Inferior parietal cortex (tissue), 1 donor: ENCODE measurements around the gene PNMT.
A peak's percentile ranks its signal among the peaks of the same experiment; 100 is the strongest.

Experiments used
- DNase-seq: peaks from one replicate; pipeline ENCODE4 v3.0.0-alpha.2; 2016; ENCODE audit errors: extremely low spot score

The PNMT gene, protein sequence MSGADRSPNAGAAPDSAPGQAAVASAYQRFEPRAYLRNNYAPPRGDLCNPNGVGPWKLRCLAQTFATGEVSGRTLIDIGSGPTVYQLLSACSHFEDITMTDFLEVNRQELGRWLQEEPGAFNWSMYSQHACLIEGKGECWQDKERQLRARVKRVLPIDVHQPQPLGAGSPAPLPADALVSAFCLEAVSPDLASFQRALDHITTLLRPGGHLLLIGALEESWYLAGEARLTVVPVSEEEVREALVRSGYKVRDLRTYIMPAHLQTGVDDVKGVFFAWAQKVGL

DNA sequence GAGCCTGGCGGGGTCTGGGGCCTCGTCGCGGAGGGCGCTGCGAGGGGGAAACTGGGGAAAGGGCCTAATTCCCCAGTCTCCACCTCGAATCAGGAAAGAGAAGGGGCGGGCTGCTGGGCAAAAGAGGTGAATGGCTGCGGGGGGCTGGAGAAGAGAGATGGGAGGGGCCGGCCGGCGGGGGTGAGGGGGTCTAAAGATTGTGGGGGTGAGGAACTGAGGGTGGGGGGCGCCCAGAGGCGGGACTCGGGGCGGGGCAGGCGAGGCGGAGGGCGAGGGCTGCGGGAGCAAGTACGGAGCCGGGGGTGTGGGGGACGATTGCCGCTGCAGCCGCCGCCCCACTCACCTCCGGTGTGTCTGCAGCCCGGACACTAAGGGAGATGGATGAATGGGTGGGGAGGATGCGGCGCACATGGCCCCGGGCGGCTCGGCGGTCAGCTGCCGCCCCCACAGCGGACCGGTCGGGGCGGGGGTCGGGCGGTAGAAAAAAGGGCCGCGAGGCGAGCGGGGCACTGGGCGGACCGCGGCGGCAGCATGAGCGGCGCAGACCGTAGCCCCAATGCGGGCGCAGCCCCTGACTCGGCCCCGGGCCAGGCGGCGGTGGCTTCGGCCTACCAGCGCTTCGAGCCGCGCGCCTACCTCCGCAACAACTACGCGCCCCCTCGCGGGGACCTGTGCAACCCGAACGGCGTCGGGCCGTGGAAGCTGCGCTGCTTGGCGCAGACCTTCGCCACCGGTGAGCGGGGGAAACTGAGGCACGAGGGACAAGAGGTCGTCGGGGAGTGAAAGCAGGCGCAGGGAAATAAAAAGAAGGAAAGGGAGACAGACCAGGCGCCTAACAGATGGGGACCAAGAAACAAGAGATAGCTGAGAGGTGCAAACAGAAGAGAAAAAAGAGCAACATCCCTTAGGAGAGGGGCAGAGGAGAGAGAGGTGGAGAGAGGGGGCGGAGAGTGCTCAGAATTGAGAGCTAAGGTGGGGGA lies at the start of gene PNMT:
Gene PNMT, plus strand, starts transcription at position 509 of the 980 bp plus-strand sequence. Its CDS starts 23 bp downstream, at position 532.
- no peak for DNase-seq

DNA sequence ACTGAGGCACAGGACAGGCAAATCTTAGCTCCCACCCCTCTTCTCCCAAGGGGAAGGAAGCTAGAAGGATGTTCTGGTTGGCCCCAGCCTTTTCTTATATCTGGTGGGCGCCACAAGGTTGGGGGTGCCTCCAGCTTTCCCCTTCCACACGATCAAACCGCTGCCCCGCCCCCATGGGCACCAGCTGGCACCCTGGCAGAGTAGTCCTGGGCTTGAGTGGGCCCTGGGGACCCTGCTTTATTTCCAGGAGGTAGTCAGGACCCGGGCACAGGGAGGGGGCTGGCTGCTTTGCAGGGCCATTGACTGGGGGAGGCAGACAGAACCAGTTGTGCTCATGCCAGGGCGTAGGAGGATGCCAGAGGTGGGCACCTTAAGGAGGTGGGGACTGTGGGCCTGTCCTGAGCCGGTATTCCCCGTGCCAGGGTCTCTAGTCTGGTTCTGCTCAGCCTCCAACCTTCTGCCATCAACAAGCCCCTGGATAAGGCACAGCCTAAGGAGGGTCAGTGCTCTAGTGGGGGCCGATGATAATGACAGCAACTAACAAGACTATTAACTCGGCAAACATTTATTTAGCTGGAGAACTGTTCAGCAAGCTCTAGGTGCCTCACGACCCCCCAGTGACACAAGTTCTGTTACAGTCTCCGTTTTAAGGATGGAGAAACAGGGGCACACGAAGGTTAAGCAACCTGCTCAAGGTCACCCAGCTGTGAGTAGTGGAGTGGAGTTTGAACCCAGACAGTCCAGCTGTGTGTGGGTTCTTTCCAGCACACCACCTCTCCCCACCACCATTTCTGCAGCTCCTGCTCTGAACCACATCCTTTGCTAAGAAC lies 49.1 kb upstream of the PNMT start:
- no peak for DNase-seq

DNA sequence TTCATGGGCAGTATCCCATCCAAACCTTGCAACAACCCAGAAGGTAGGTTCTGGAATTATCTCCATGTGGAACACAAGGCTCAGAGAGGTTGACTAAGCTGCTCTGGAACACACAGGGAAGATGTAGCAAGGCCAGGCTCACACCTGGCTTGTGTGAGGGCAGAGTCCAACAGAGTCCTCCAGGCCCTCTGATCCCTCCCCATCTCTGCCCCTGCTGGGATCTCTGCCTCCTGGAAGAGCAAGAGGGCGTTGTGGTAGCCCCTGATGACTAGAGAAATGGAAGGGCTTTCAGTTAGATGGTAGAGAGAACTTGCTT lies 48.5 kb upstream of the PNMT start:
- no peak for DNase-seq

DNA sequence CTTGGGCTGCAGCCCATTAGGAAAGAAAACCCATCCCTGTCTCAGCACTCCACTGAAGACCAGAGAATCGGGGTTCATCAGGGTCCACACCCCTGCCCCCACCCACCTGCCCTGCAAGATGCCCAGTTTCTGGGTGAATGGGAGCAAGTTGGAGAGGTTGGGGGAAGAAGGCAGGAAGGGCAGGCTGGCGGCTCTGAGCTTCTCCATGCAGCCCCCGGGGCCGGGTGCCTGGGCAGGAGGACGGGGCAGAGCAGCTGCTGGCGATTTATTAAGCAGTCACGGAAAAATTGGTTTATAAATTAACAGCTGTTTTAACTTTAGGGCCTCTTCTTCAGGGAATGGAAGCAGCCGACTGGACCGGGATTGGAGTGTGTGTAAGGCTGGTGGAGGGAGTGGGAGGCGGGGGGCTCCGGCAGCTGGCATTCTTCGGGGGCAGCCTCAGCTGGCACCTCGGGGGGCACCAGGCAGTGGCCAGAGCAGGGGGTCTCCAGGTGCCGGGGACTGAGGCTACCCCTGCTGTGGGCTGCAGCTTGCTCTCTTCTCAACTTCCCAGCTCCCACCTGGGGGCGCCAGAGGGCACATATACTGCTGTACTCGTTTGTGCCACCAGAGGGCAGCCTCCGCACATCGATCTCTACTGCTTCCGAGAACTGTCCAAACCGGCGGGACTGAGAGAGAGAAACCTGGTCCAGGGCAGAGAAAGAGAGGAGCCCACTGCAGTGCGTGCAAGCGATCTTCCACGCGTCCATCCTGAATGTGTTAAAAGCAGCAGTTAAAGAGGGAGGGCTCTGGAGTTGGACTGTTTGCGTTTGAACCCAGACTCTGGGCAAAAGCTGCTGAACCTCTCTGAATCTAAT lies 46.5 kb upstream of the PNMT start:
- peak; percentile 94 for DNase-seq

DNA sequence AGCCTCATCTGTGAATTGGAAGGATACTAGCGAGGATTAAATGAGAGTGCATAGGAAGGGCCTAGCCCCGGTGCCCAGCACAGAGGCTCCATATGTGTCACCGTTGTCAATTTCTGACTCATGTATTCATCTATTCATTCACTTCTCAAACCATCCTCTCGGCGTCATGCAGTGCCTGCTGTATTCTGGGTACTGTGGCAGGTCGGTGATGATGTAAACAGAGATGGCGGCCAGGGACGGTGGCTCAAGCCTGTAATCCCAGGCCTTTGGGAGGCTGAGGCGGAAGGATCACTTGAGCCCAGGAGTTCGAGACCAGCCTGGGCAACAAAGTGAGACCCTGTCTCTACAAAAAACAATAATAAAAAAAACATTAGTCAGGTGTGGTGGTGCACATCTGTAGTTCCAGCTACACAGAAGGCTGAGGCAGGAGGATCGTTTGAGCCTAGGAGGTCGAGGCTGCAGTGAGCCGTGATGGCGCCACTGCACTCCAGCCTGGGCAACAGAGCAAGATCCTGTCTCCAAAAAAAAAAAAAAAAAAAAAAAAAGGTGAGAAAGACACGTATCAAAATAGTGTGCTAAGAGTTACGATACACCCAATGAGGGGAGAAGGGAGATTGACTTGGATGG lies 45.8 kb upstream of the PNMT start:
- no peak for DNase-seq

DNA sequence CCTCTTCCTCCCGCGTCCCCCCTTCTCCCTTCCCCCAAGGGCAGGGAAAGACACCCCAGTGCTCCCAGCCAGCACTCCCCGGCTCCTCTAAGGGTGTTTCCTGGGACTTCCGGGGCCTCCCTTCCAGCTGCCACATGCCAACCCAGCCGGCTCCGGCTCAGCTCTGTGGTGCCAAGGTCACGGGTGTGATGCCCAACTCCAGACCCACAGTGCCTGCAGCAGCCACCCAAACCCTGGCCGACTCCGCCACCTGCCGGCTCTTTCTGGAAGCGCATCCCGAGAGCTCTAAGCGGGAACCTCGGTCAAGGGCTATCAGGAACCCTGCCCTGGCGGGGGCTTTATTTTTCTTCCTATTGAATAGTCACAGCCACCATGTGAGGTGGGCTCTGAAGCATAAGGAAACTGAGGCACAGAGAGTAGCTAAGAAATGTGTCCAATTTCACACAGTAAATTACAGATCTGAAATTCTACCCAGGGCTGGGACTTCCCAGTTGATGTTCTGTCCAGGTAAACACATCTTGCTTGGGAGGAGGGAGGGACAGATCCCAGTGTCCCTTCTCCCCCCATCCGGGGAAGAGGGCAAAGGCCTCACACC lies 44.8 kb upstream of the PNMT start:
- DNase-seq: peak; percentile 88

DNA sequence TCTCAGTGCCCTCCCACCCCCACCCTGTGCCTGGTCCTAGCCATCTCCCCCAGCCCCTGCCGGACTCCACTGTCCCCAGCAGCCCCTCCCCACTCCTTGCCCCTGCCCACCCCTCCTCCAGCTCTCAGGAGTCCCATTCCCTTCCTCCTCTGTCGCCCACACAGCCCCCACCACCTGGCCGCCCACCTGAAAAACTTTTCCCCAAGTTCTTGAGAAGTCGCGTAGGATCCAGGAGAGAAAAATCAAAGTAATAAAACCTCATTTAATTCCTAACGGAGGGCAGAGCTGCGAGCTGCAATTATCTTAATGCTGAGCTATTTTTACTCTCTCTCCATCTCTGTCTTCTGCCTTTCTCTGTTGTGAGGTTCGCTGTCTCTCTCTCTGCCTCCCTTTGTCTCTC lies 43.9 kb upstream of the PNMT start:
- no peak for DNase-seq

DNA sequence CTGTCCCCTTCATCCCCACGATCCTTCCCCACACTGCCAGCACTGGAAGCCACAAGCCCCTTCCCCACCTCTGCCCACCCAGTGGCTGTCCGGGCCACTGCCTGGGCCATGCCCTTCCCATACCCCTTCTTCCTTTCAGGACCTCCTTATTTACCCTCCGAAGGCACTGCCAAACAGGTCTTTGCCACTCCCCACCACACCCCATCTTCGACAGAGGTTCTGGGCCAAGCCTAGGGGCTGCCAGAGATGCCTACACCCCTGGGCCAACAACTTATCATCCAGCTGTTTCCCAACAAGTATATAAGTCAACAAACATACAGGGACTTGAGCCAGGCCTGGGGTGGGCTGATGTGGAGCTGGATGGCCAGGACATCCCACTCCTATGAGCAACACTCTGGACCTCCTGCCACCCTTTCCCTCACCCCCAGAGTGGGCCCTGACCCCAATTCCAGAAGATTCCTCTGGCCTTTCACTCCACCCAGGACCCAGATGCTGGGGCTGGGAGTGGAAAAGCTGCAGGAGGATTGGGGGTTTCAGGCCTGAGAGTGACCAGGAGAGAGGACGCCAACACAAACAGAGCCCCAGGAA lies 43.0 kb upstream of the PNMT start:
- no peak for DNase-seq

DNA sequence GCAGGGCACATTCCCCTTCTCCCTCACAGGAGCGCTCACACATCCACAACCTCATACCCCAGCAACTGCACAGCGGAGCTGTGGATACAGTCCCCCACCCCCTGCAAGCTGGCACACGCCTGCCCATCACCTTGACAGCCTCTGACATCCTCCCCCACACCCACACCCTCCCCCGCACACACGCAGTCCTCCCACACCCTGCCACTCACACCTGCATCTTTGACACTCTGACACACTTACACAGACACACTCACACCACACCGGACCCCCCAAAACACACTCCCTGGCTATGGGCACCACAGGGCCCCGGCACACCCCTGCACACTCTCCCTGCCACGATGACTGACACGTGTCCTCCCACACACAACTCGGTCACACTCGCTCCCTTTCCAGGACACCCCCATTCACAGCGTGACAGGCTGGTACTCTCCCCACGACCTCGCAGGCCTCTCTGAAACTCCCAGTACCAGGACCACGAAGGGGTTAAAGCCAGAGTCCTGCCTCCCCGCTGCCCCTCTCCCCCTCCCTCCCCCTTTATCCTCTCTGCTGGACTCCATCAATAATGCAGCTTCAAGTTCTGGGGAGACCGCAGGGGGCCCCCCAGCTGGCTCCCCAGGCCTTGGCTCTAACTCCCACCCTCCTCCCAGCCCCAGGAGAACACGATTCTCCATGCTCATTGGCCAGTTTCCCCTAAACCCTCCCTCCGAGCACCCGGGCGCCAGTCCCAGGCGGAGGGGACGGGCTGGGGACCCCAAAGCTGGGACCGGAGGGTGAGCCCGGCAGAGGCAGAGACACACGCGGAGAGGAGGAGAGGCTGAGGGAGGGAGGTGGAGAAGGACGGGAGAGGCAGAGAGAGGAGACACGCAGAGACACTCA lies 41.8 kb upstream of the PNMT start, which contains the start of gene PPP1R1B:
Gene PPP1R1B, plus strand, starts transcription at position 782 of the 876 bp plus-strand sequence. CDS start 441 bp downstream, outside the sequence.
- no peak for DNase-seq

DNA sequence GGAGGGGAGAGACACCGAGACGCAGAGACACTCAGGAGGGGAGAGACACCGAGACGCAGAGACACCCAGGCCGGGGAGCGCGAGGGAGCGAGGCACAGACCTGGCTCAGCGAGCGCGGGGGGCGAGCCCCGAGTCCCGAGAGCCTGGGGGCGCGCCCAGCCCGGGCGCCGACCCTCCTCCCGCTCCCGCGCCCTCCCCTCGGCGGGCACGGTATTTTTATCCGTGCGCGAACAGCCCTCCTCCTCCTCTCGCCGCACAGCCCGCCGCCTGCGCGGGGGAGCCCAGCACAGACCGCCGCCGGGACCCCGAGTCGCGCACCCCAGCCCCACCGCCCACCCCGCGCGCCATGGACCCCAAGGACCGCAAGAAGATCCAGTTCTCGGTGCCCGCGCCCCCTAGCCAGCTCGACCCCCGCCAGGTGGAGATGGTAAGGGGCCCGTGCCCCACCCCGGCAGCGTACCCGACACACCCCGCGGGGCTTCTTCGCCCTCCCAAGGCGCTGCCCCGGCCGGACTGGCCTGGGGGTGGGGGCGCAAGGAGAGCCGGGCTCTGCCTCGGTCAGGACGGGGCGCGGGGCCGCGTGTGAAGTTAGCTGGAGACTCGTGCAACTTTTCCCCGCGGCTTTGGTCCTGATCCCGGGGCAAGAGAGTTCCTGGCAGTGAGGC lies 41.1 kb upstream of the PNMT start:
- DNase-seq: no peak

DNA sequence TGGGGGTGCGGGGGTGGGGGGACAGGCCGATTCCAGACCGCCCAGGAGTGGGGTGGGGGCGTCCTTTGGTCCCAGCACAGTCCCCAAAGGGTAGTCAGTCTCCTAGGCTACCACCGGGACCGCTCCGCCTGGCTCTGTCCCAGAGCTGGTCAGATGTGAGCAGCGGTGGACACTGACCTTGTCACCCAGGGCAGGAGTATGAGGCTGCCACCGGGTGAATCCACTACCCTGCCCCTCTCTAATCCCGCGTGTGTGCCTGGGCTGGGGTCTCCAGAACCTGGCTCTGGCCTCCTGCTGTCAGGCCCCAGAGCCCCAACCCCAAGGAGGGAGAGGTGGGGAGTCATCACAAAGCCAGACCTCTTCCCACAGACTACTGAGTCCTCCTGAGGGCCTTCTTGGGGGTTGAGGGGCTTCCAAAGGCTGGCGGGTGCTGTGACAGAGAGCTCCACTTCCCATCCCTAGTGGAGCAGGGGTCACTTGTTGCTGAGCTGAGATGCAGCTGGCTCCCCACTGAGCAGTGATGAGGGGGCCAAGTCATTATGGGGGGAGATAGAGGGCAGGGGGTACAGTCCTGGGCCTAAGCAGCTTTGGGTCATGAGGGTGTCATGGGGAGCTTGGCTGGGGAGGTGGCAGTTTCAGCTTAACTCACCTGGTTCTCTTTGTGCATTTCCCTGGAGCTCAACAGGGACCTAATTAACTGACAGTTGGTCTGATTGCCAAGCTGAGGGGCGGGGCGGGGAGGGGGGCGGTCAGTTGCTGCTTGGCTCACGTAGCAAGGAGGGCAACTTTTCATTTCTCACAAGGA lies 40.3 kb upstream of the PNMT start:
- DNase-seq: no peak

DNA sequence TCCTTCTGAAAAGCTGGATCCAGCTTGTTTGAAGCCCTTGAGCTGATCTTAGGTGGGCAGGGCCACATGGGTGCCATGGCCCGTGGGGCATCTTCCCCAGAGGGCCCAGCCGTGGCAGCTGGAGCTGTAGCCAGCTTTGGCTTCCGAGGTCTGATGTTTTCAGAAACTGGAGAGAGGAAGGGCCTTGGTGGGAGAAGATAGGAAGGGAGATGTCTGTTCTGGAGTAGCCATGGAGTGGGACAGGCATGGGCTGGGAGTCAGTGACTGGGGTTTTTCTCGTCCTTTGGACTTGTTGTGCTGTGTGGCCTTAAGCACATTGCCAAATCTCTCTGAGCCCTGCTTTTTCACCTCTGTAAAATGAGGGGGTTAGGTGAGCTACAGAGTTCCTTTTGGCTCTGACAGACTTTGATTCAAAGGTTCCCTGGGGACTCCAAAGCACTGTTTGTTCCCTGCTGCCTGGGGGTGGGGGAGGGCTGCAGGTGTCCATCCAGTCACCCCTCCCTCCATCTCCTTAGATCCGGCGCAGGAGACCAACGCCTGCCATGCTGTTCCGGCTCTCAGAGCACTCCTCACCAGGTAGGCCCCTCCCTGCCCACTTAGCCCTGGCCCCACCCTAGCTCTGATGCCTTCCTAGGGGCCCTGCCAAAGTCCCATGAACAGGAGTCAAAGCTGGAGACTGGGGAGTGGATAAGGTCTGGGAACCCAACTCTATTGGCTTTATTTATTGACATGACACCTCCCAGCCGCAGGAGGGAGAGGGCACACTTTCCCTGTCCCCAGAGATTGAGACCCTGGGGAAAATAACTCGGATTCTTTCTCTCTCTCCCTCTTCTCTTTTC lies 39.4 kb upstream of the PNMT start:
- no peak for DNase-seq

DNA sequence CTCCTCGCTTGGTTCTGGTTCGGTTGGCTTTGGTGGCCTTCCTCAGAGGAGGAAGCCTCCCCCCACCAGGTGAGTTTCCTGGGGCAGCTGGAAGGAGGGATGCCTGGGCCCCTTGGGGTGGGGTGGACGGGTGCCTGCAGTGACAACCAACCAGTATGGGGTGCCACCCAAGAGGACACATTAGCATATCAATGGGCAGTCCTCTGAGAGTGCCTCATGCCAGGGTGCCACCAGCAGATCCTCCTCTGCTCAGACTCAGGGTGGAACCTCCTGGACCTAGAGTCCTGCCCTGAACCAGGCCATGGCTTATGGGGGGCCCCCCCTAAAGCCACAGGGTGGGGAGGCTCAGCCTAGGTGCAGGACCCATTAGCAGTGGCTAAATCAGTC lies 38.8 kb upstream of the PNMT start:
- DNase-seq: no peak

DNA sequence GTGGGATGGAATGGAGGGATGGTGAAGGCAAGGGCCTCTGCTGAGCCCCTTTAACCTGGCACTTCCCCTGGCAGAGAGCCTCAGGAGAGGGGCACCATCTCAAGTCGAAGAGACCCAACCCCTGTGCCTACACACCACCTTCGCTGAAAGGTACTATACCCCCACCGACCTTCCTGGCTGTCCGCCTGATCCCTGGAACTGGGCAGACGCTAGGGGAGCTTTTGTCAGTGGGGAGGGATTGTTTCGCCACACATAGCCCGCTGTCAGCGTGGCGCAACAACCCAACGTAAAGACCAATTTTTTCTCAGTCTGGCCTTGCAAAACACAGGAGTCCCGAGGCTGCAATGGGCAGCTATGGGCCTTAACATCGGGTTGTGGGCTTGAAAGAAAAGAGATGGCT lies 38.4 kb upstream of the PNMT start:
- no peak for DNase-seq

DNA sequence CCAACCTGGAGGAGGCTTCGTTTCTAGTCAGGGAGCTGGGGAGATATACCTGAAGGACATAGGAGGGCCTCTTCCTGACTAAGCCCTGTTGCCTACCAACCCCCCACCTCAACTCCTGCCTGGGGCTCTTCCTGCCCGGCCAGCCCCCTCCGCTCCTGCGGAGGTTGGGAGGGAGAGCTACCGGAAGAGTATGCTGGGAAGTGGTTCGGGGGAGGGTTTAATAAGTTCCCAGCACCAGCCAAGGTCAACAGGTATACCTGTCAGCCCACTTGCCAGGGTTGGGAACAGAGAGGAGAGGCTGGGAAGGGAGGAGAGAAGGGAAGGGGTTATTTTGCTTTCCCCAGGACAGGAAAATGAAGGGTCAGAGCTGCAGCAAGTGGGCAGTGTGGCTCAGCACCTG lies 36.9 kb upstream of the PNMT start:
- no peak for DNase-seq

DNA sequence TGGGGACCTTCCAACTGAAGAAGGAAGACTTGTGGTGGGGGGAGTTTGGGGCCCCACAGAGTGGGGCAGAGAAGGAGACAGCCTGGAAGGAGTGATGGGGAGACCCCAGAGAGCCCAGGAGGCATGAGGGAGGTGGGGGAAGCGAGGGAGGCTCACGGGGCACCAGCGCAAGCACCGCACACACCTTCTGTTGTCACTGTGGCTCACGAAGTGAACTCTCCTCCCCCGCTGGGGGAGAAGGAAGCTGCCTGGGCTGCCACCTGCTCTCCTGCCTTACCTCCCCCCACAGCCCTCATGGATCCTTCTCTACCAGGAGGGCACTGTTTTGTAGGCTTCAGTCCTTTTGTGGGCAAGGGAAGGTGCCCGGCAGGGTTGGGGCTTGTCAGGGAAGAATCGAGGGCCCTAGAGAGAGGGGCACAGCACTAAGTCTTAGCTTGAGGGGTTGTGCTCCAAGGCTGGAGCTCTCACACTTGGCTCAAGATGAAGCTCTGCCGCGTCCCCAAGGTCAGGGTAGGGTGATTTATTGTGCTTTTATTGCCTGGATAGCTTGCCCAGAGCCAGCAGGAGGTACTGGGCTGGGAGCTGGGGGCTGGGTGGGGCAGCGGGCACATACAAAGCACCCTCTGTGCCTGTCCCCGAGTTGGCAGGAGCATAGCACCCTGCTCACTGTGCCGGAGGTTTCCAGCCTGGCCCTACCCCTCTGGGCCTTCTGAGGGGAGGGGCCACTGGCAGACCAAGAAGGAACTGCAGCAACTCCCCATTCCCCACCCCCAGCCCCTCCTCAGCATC lies 35.9 kb upstream of the PNMT start:
- DNase-seq: no peak
